ENCODE results near the gene PTPN14.

The PTPN14 gene

DNA sequence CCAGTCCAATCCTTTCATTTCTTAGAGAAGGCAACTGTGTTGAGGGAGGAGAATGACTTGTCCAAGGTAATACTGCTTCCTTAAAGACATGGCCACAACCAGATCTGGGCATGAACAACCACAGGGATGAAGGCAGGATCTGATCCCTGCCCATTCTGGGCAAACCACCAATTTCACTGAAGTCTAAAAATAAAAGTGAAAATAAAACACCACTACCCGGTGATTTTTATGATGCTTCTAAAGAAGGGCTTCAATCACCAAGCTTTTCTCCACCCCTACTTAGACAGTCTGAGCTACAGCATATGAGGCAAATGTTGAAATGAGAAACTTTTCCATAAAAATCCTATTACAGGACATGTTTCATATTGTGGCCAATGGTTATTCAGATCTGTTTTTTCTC is 133.0 kb downstream of the PTPN14 start:
- Histone ChIP-seq H3K4me3 (no peak overlapping the region), H3K36me3 (replicated peaks) (no peaks in the 10 kb centered on the region), H3K9me3 (no peaks in the 10 kb centered on the region), H3K27me3 (ENCODE audit: low read depth) (no peaks in the 10 kb centered on the region), H3K4me1 (no peaks in the 10 kb centered on the region)
- in situ Hi-C loops (cut with MboI; ENCODE audit: low sequenced_read_pairs), result no loop called here
- no peak for DNase-seq (ENCODE audit: low spot score in 2 of 2)

DNA sequence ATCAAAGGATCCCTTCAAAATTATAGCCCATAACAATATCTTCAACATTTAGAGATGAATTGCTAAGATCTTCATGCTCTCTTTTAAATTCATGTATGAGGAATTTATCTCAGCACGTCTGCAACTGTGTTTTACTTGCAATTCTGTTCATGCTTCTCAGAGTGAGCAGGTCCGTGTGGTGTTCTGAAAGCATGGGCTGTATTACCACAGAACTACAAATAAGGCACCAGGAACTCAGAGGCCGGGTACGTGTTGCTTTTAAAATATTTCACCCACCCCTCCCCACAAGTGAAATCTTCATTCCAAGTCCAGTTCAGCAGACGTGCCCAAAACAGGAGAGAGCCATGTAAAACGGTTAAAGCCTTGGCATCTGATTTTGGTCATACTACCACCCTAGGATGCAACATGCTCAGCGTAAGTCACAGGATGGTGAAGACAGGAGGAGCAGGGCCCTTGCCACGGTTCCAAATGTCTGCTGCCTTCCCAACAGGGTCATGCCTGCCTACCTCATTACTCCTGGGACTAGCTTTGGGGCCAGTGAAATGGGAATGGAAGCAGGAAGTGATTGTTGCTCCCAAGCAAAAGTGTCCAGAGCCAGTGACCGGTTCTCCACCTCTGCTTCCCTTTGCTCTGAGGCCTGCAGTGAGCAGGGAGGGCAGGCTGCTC is 133.7 kb downstream of the PTPN14 start:
- H3K4me3 ChIP-seq, result no peak overlapping the region
- no peaks in the 10 kb centered on the region for H3K27me3 ChIP-seq (ENCODE audit: low read depth)

DNA sequence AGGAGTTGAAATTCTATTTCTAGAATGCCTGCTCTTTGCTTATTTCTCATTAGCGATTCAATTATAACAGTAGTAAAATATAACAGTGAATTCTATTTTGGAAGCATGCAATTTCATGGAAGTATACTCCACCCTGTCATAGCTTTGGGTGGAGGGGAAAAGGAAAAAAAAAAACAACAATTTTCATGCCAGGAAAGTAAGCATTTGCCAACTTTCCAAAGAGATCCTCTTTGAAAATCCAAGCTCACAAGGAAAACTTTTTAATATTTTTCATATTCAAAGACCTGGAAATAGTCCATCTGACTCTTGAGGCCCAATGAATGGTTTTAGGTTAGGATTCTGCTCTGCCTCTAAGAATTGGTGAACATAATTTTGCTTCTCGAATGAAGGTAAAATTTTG is 134.5 kb downstream of the PTPN14 start:
- H3K36me3 ChIP-seq (replicated peaks), result no peaks in the 10 kb centered on the region
- DNase-seq (ENCODE audit: low spot score in 2 of 2), result no peak
- no peaks in the 10 kb centered on the region for H3K27me3 ChIP-seq (ENCODE audit: low read depth)
- no peaks in the 10 kb centered on the region for H3K9me3 ChIP-seq
- no peaks in the 10 kb centered on the region for H3K4me1 ChIP-seq
- in situ Hi-C loops (cut with MboI; ENCODE audit: low sequenced_read_pairs), result no loop called here
- no peak overlapping the region for H3K4me3 ChIP-seq

More for the DNA sequence above, 133.7 kb downstream of the PTPN14 start:
- Histone ChIP-seq H3K36me3 (replicated peaks) (no peaks in the 10 kb centered on the region), H3K4me1 (no peaks in the 10 kb centered on the region), H3K9me3 (no peaks in the 10 kb centered on the region)
- no peak for DNase-seq (ENCODE audit: low spot score in 2 of 2)
- in situ Hi-C loops (cut with MboI; ENCODE audit: low sequenced_read_pairs), result no loop called here

DNA sequence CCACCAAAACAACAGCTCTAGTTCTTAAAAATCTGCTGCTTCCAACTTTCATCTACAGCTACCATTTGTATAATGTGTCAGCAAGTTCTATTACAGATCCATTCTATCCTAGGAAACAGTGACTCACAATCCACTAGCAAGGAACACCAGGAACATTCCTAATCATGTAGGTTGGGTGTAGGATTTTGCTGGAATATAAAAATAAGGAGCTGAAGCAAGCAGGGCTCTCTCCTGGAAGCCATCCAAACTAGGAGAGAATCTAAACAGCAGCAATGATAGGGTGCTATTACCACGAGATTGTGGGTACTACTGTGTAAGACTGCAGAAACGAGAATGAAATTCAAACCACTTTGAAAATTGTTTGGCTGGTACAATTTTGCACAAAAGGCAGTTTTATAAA is 135.0 kb downstream of the PTPN14 start:
- Histone ChIP-seq H3K4me3 (no peak overlapping the region), H3K27me3 (ENCODE audit: low read depth) (no peaks in the 10 kb centered on the region), H3K36me3 (replicated peaks) (no peaks in the 10 kb centered on the region; the same call in 1 of the 2 replicates), H3K9me3 (no peaks in the 10 kb centered on the region), H3K4me1 (no peaks in the 10 kb centered on the region)
- no peak for DNase-seq (ENCODE audit: low spot score in 2 of 2)
- in situ Hi-C loops (cut with MboI; ENCODE audit: low sequenced_read_pairs), result no loop called here

GRCh38 chr1:214415131-214415530 is 136.3 kb downstream of the PTPN14 start:
- Histone ChIP-seq H3K36me3 (replicated peaks) (no peaks in the 10 kb centered on the region; the same call in 1 of the 2 replicates), H3K9me3 (no peaks in the 10 kb centered on the region), H3K4me1 (no peaks in the 10 kb centered on the region), H3K4me3 (no peak overlapping the region), H3K27me3 (ENCODE audit: low read depth) (no peaks in the 10 kb centered on the region)
- DNase-seq (ENCODE audit: low spot score in 2 of 2), result no peak
- in situ Hi-C loops (cut with MboI; ENCODE audit: low sequenced_read_pairs), result no loop called here

GRCh38 chr1:214414691-214415090 is 136.7 kb downstream of the PTPN14 start:
- no peak for DNase-seq (ENCODE audit: low spot score in 2 of 2)
- Histone ChIP-seq H3K27me3 (ENCODE audit: low read depth) (no peaks in the 10 kb centered on the region), H3K9me3 (no peaks in the 10 kb centered on the region), H3K4me1 (no peaks in the 10 kb centered on the region), H3K4me3 (no peak overlapping the region), H3K36me3 (replicated peaks) (no peaks in the 10 kb centered on the region; the same call in 1 of the 2 replicates)
- in situ Hi-C loops (cut with MboI; ENCODE audit: low sequenced_read_pairs), result no loop called here

DNA sequence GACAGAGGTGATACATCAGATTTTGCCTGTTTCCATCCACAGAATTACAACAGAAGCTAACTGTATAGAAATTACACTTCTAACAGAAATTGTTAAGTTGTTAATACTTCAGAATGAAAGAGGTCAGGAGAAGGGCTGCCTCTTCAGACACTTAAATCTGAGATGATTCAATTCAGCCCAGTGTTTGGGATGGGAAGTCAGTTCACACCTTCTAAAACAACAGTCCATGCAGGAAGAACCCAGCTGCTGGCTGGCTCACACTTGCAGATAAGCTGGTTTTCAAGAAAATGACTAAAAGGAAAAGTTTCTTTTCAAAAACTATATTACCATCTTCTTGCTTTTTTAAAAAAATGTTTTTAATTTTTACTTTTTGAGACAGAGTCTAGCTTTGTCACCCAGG is 138.1 kb downstream of the PTPN14 start:
- in situ Hi-C loops (cut with MboI; ENCODE audit: low sequenced_read_pairs), result no loop called here
- Histone ChIP-seq H3K4me1 (no peaks in the 10 kb centered on the region), H3K9me3 (no peaks in the 10 kb centered on the region), H3K36me3 (replicated peaks) (no peaks in the 10 kb centered on the region; the same call in 1 of the 2 replicates), H3K4me3 (no peak overlapping the region), H3K27me3 (ENCODE audit: low read depth) (no peaks in the 10 kb centered on the region)
- DNase-seq (ENCODE audit: low spot score in 2 of 2), result no peak

DNA sequence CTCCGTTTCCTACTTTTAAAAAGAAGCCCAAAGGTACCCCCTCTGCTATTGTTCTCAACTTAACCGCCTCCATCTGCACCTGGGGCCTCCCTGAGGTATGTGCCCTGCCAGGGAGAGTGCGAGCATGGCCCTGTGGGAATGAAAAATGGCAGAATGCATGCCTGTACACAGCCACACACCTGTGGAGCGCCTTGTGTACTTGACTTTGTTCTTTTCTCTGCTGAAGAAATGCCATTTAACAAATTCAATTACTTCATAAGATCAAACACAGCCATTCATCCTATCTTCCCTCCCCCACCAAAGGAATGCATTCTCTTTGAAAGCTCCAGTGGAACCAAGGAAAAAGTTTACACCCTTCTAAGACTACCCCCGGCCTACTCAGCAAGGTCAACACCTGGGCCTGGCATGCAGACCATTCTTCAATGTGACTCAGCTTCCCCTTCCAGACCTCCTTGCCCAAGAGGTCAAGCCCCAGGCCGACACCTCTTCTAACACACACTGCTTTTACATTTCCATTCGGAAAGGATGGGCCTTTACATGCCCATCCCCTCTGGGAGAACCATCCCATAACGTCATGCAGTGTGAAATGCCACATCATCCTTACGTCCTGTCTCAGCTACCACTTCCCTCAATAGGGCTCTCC is 146.7 kb downstream of the PTPN14 start:
- no peaks in the 10 kb centered on the region for H3K9me3 ChIP-seq
- H3K27me3 ChIP-seq (ENCODE audit: low read depth), result no peaks in the 10 kb centered on the region
- in situ Hi-C loops (cut with MboI; ENCODE audit: low sequenced_read_pairs), result no loop called here
- H3K36me3 ChIP-seq (replicated peaks), result no peaks in the 10 kb centered on the region; the same call in 1 of the 2 replicates
- no peak overlapping the region for H3K4me3 ChIP-seq
- no peak for DNase-seq (ENCODE audit: low spot score in 2 of 2)
- no peaks in the 10 kb centered on the region for H3K4me1 ChIP-seq

- in situ Hi-C loops (cut with MboI; ENCODE audit: low sequenced_read_pairs), result no loop called here
- no peaks in the 10 kb centered on the region for H3K9me3 ChIP-seq
- H3K4me1 ChIP-seq, result no peaks in the 10 kb centered on the region
- no peaks in the 10 kb centered on the region; the same call in 1 of the 2 replicates for H3K36me3 ChIP-seq (replicated peaks)
- no peaks in the 10 kb centered on the region for H3K27me3 ChIP-seq (ENCODE audit: low read depth)
- H3K4me3 ChIP-seq, result no peak overlapping the region
- no peak for DNase-seq (ENCODE audit: low spot score in 2 of 2)
Measured at GRCh38 chr1:214404154-214404553, 147.2 kb downstream of the PTPN14 start.

- DNase-seq (ENCODE audit: low spot score in 2 of 2), result no peak
- no peak overlapping the region for H3K4me3 ChIP-seq
- in situ Hi-C loops (cut with MboI; ENCODE audit: low sequenced_read_pairs), result no loop called here
- no peaks in the 10 kb centered on the region for H3K9me3 ChIP-seq
- H3K36me3 ChIP-seq (replicated peaks), result no peaks in the 10 kb centered on the region; the same call in 1 of the 2 replicates
- H3K4me1 ChIP-seq, result no peaks in the 10 kb centered on the region
- H3K27me3 ChIP-seq (ENCODE audit: low read depth), result no peaks in the 10 kb centered on the region
Measured at GRCh38 chr1:214403431-214403830, 148.0 kb downstream of the PTPN14 start.

GRCh38 chr1:214402613-214403083 is 148.8 kb downstream of the PTPN14 start:
- H3K4me1 ChIP-seq, result no peaks in the 10 kb centered on the region
- no peak overlapping the region for H3K4me3 ChIP-seq
- no peaks in the 10 kb centered on the region for H3K27me3 ChIP-seq (ENCODE audit: low read depth)
- in situ Hi-C loops (cut with MboI; ENCODE audit: low sequenced_read_pairs), result no loop called here
- H3K36me3 ChIP-seq (replicated peaks), result no peaks in the 10 kb centered on the region; the same call in 1 of the 2 replicates
- no peaks in the 10 kb centered on the region for H3K9me3 ChIP-seq
- no peak for DNase-seq (ENCODE audit: low spot score in 2 of 2)

GRCh38 chr1:214401666-214402065 is 149.7 kb downstream of the PTPN14 start:
- Histone ChIP-seq H3K36me3 (replicated peaks) (peaks cover 2% of the 10 kb centered on the region), H3K4me3 (no peak overlapping the region), H3K4me1 (no peaks in the 10 kb centered on the region), H3K27me3 (ENCODE audit: low read depth) (no peaks in the 10 kb centered on the region), H3K9me3 (no peaks in the 10 kb centered on the region)
- DNase-seq (ENCODE audit: low spot score in 2 of 2), result no peak
- in situ Hi-C loops (cut with MboI; ENCODE audit: low sequenced_read_pairs), result no loop called here

DNA sequence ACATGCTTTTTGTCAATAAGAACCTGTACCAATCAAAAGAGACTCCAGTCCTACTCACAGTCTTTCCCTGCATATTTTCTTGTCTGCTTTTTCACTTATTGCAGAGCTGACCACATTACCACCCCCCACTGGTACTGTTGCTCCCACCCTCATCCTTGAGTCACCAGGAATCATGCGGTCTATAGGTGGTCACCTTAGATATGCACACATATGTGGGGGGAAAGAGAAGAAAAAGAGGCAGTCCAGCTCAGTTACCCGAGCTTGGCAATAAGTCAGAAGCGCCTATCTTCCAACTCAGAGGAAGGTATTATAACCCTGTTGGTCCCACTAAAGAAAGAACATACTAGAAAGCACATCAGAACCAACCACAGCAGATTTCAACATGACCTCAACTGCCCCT is 151.3 kb downstream of the PTPN14 start:
- in situ Hi-C loops (cut with MboI; ENCODE audit: low sequenced_read_pairs), result no loop called here
- H3K9me3 ChIP-seq, result no peaks in the 10 kb centered on the region
- no peaks in the 10 kb centered on the region for H3K4me1 ChIP-seq
- peaks cover 5% of the 10 kb centered on the region for H3K36me3 ChIP-seq (replicated peaks)
- no peak overlapping the region for H3K4me3 ChIP-seq
- no peak for DNase-seq (ENCODE audit: low spot score in 2 of 2)
- no peaks in the 10 kb centered on the region for H3K27me3 ChIP-seq (ENCODE audit: low read depth)

DNA sequence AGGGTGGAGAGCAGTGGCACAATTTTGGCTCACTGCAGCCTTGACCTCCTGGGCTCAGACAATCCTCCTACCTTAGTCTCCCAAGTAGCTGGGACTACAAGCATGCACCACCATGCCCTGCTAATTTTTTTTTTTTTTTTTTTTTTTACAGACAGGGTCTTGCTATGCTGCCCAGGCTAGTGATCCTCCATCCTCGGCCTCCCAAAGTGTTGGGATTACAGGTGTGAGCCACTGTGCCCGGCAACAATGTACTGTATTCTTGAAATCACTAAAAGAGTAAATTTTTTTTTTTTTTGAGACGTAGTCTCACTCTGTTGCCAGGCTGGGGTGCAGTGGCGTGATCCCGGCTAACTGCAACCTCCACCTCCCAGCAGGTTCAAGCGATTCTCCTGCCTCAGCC is 152.9 kb downstream of the PTPN14 start:
- H3K4me1 ChIP-seq, result no peaks in the 10 kb centered on the region
- no peaks in the 10 kb centered on the region for H3K9me3 ChIP-seq
- no peak overlapping the region for H3K4me3 ChIP-seq
- peaks cover 5% of the 10 kb centered on the region for H3K36me3 ChIP-seq (replicated peaks)
- DNase-seq (ENCODE audit: low spot score in 2 of 2), result no peak
- no peaks in the 10 kb centered on the region for H3K27me3 ChIP-seq (ENCODE audit: low read depth)
- in situ Hi-C loops (cut with MboI; ENCODE audit: low sequenced_read_pairs), result no loop called here

Data from HAP-1 (cell line).